GM18505 (cell line): Measurements from ENCODE around the gene VPS13D.

Experiments
- ATAC-seq: cut with Tn5 transposase; IDR thresholded peaks from one replicate; pipeline ENCODE4 v1.9.1; 2021; ENCODE audit not compliant: unreplicated experiment
- POLR2A ChIP-seq: IDR thresholded peaks from 4 replicates; pipeline ENCODE4 v1.6.1; 2011; ENCODE audit warnings: borderline replicate concordance; ENCODE audit not compliant: insufficient read depth, insufficient read length; ENCODE audit errors: extremely low read depth

VPS13D gene

GRCh38 chr1:12229835-12230548 is at the start of gene VPS13D:
VPS13D (plus strand) TSS chr1:12230030; CDS start chr1:12234267, 4,237 bp downstream.
- peak; percentile 92 for ATAC-seq
- peak; percentile 61 for TF ChIP-seq POLR2A

- TF ChIP-seq POLR2A, result no peak
- no peak for ATAC-seq
Observed at GRCh38 chr1:12180315-12180714, 49.5 kb upstream of the VPS13D start.

- no peak for TF ChIP-seq POLR2A
- ATAC-seq, result no peak
Observed at GRCh38 chr1:12180903-12181302, 48.9 kb upstream of the VPS13D start.

- no peak for TF ChIP-seq POLR2A
- ATAC-seq, result no peak
Observed at GRCh38 chr1:12181568-12181967, 48.3 kb upstream of the VPS13D start.

GRCh38 chr1:12182410-12182984 is 47.3 kb upstream of the VPS13D start:
- no peak for ATAC-seq
- TF ChIP-seq POLR2A, result no peak

- TF ChIP-seq POLR2A, result no peak
- no peak for ATAC-seq
Observed at GRCh38 chr1:12183095-12183794, 46.6 kb upstream of the VPS13D start.

- no peak for ATAC-seq
Observed at GRCh38 chr1:12184008-12184681, 45.7 kb upstream of the VPS13D start.

GRCh38 chr1:12185036-12185917 is 44.6 kb upstream of the VPS13D start:
- no peak for TF ChIP-seq POLR2A

More at GRCh38 chr1:12184008-12184681, 45.7 kb upstream of the VPS13D start:
- TF ChIP-seq POLR2A, result no peak

GRCh38 chr1:12185918-12186678 is 43.7 kb upstream of the VPS13D start:
- ATAC-seq, result no peak
- no peak for TF ChIP-seq POLR2A

More at GRCh38 chr1:12185036-12185917, 44.6 kb upstream of the VPS13D start:
- ATAC-seq, result no peak

GRCh38 chr1:12186679-12186985 is 43.2 kb upstream of the VPS13D start:
- TF ChIP-seq POLR2A, result no peak
- ATAC-seq, result no peak

GRCh38 chr1:12188115-12188514 is 41.7 kb upstream of the VPS13D start:
- no peak for ATAC-seq
- TF ChIP-seq POLR2A, result no peak

GRCh38 chr1:12188657-12189327 is 41.0 kb upstream of the VPS13D start:
- no peak for ATAC-seq
- TF ChIP-seq POLR2A, result no peak

- TF ChIP-seq POLR2A, result no peak
- no peak for ATAC-seq
Observed at GRCh38 chr1:12189328-12189682, 40.5 kb upstream of the VPS13D start.
